Measurements from ENCODE around the gene P4HA1. TPM values are rescaled to one million over a fixed set of nuclear protein-coding genes. Genes with fewer than 3 reads are reported as not detected.

Gene P4HA1
- total and polyA plus RNA-seq, 9 donors = 45.2 to 95.5 (median 51.8) TPM

GRCh38 chr10:73097305-73097670 lies 622 bp upstream of the P4HA1 start:
- H3K36me3 ChIP-seq (ENCODE audit: control insufficient read depth, insufficient read depth, low read length) = peaks cover 3% of the 10 kb centered on the region
- no peaks in the 10 kb centered on the region for H3K9me3 ChIP-seq (replicated peaks; ENCODE audit: control insufficient read depth, low read depth, low read length)
- H3K4me3 ChIP-seq (ENCODE audit: low read length) = peak overlapping the region; percentile 92
- DNase-seq = no peak
- 0% methylated on average over 1 of the region's 4 CpGs for WGBS (ENCODE audit: insufficient coverage)
- peak overlapping the region; percentile 99 for H3K27ac ChIP-seq (ENCODE audit: low read length)
- peaks cover 8% of the 10 kb centered on the region for H3K4me1 ChIP-seq (ENCODE audit: control insufficient read depth, insufficient read depth, low read length)
- H3K27me3 ChIP-seq (ENCODE audit: control insufficient read depth, insufficient read depth, low read length) = no peaks in the 10 kb centered on the region

GRCh38 chr10:73096041-73096448 lies 621 bp downstream of the P4HA1 start:
- Histone ChIP-seq H3K27me3 (ENCODE audit: control insufficient read depth, insufficient read depth, low read length) (no peaks in the 10 kb centered on the region), H3K4me1 (ENCODE audit: control insufficient read depth, insufficient read depth, low read length) (peaks cover 8% of the 10 kb centered on the region), H3K27ac (ENCODE audit: low read length) (peak overlapping the region; percentile 99), H3K36me3 (ENCODE audit: control insufficient read depth, insufficient read depth, low read length) (peaks cover 5% of the 10 kb centered on the region), H3K9me3 (replicated peaks; ENCODE audit: control insufficient read depth, low read depth, low read length) (no peaks in the 10 kb centered on the region), H3K4me3 (ENCODE audit: low read length) (peak overlapping the region; percentile 92)
- 0% methylated on average over 29 of the region's 29 CpGs for WGBS (ENCODE audit: insufficient coverage)
- DNase-seq = peak; percentile 88

GRCh38 chr10:73095481-73096021 lies 1.1 kb downstream of the P4HA1 start:
- Histone ChIP-seq H3K4me1 (ENCODE audit: control insufficient read depth, insufficient read depth, low read length) (peaks cover 8% of the 10 kb centered on the region), H3K27me3 (ENCODE audit: control insufficient read depth, insufficient read depth, low read length) (no peaks in the 10 kb centered on the region), H3K27ac (ENCODE audit: low read length) (peak overlapping the region; percentile 99), H3K4me3 (ENCODE audit: low read length) (peak overlapping the region; percentile 92), H3K9me3 (replicated peaks; ENCODE audit: control insufficient read depth, low read depth, low read length) (no peaks in the 10 kb centered on the region), H3K36me3 (ENCODE audit: control insufficient read depth, insufficient read depth, low read length) (peaks cover 5% of the 10 kb centered on the region)
- 0% methylated on average over 2 of the region's 14 CpGs for WGBS (ENCODE audit: insufficient coverage)
- DNase-seq = peak; percentile 96

- Histone ChIP-seq H3K27me3 (ENCODE audit: control insufficient read depth, insufficient read depth, low read length) (no peaks in the 10 kb centered on the region), H3K4me3 (ENCODE audit: low read length) (peak overlapping the region; percentile 92), H3K4me1 (ENCODE audit: control insufficient read depth, insufficient read depth, low read length) (peaks cover 8% of the 10 kb centered on the region), H3K27ac (ENCODE audit: low read length) (peak overlapping the region; percentile 99), H3K9me3 (replicated peaks; ENCODE audit: control insufficient read depth, low read depth, low read length) (no peaks in the 10 kb centered on the region), H3K36me3 (ENCODE audit: control insufficient read depth, insufficient read depth, low read length) (peaks cover 6% of the 10 kb centered on the region)
- no peak for DNase-seq
- no CpG with 5 or more reads among the region's 5 CpGs for WGBS (ENCODE audit: insufficient coverage)
Measured at GRCh38 chr10:73094986-73095480, 1.6 kb downstream of the P4HA1 start.

- peak; percentile 65 for DNase-seq
- WGBS (ENCODE audit: insufficient coverage) = 33% methylated on average over 1 of the region's 2 CpGs
Measured at GRCh38 chr10:73093922-73094850, 2.5 kb downstream of the P4HA1 start.

GRCh38 chr10:73092830-73093229 lies 3.8 kb downstream of the P4HA1 start:
- no peak for DNase-seq
- 80% methylated on average over 1 of the region's 3 CpGs for WGBS (ENCODE audit: insufficient coverage)
- Histone ChIP-seq H3K36me3 (ENCODE audit: control insufficient read depth, insufficient read depth, low read length) (peaks cover 7% of the 10 kb centered on the region), H3K4me1 (ENCODE audit: control insufficient read depth, insufficient read depth, low read length) (peaks cover 5% of the 10 kb centered on the region), H3K27ac (ENCODE audit: low read length) (no peak overlapping the region), H3K27me3 (ENCODE audit: control insufficient read depth, insufficient read depth, low read length) (no peaks in the 10 kb centered on the region), H3K9me3 (replicated peaks; ENCODE audit: control insufficient read depth, low read depth, low read length) (no peaks in the 10 kb centered on the region), H3K4me3 (ENCODE audit: low read length) (no peak overlapping the region)

More at GRCh38 chr10:73093922-73094850, 2.5 kb downstream of the P4HA1 start:
- H3K36me3 ChIP-seq (ENCODE audit: control insufficient read depth, insufficient read depth, low read length) = peaks cover 7% of the 10 kb centered on the region
- H3K27me3 ChIP-seq (ENCODE audit: control insufficient read depth, insufficient read depth, low read length) = no peaks in the 10 kb centered on the region
- peaks cover 5% of the 10 kb centered on the region for H3K4me1 ChIP-seq (ENCODE audit: control insufficient read depth, insufficient read depth, low read length)
- peak overlapping the region; percentile 99 for H3K27ac ChIP-seq (ENCODE audit: low read length)
- no peaks in the 10 kb centered on the region for H3K9me3 ChIP-seq (replicated peaks; ENCODE audit: control insufficient read depth, low read depth, low read length)
- peak overlapping the region; percentile 92 for H3K4me3 ChIP-seq (ENCODE audit: low read length)

GRCh38 chr10:73088304-73088703 lies 8.4 kb downstream of the P4HA1 start:
- Histone ChIP-seq H3K27ac (ENCODE audit: low read length) (no peak overlapping the region), H3K4me1 (ENCODE audit: control insufficient read depth, insufficient read depth, low read length) (no peaks in the 10 kb centered on the region), H3K36me3 (ENCODE audit: control insufficient read depth, insufficient read depth, low read length) (peaks cover 7% of the 10 kb centered on the region), H3K4me3 (ENCODE audit: low read length) (no peak overlapping the region), H3K27me3 (ENCODE audit: control insufficient read depth, insufficient read depth, low read length) (no peaks in the 10 kb centered on the region), H3K9me3 (replicated peaks; ENCODE audit: control insufficient read depth, low read depth, low read length) (no peaks in the 10 kb centered on the region)
- DNase-seq = no peak

GRCh38 chr10:73086816-73087215 lies 9.8 kb downstream of the P4HA1 start:
- no peak for DNase-seq
- no CpG with 5 or more reads among the region's 4 CpGs for WGBS (ENCODE audit: insufficient coverage)
- H3K36me3 ChIP-seq (ENCODE audit: control insufficient read depth, insufficient read depth, low read length) = peaks cover 7% of the 10 kb centered on the region
- H3K9me3 ChIP-seq (replicated peaks; ENCODE audit: control insufficient read depth, low read depth, low read length) = no peaks in the 10 kb centered on the region
- no peak overlapping the region for H3K27ac ChIP-seq (ENCODE audit: low read length)
- H3K4me1 ChIP-seq (ENCODE audit: control insufficient read depth, insufficient read depth, low read length) = no peaks in the 10 kb centered on the region
- H3K4me3 ChIP-seq (ENCODE audit: low read length) = no peak overlapping the region
- no peaks in the 10 kb centered on the region for H3K27me3 ChIP-seq (ENCODE audit: control insufficient read depth, insufficient read depth, low read length)

- Histone ChIP-seq H3K9me3 (replicated peaks; ENCODE audit: control insufficient read depth, low read depth, low read length) (no peaks in the 10 kb centered on the region), H3K36me3 (ENCODE audit: control insufficient read depth, insufficient read depth, low read length) (peaks cover under 1% of the 10 kb centered on the region), H3K27ac (ENCODE audit: low read length) (no peak overlapping the region), H3K4me1 (ENCODE audit: control insufficient read depth, insufficient read depth, low read length) (no peaks in the 10 kb centered on the region), H3K4me3 (ENCODE audit: low read length) (no peak overlapping the region), H3K27me3 (ENCODE audit: control insufficient read depth, insufficient read depth, low read length) (no peaks in the 10 kb centered on the region)
- no peak for DNase-seq
- no CpG with 5 or more reads among the region's 5 CpGs for WGBS (ENCODE audit: insufficient coverage)
Measured at GRCh38 chr10:73084209-73084608, 12.5 kb downstream of the P4HA1 start.

- Histone ChIP-seq H3K27ac (ENCODE audit: low read length) (peak overlapping the region; percentile 15), H3K9me3 (replicated peaks; ENCODE audit: control insufficient read depth, low read depth, low read length) (no peaks in the 10 kb centered on the region), H3K36me3 (ENCODE audit: control insufficient read depth, insufficient read depth, low read length) (peaks cover 2% of the 10 kb centered on the region), H3K27me3 (ENCODE audit: control insufficient read depth, insufficient read depth, low read length) (no peaks in the 10 kb centered on the region), H3K4me3 (ENCODE audit: low read length) (no peak overlapping the region), H3K4me1 (ENCODE audit: control insufficient read depth, insufficient read depth, low read length) (no peaks in the 10 kb centered on the region)
- WGBS (ENCODE audit: insufficient coverage) = 0% methylated on average over 1 of the region's 2 CpGs
- DNase-seq = peak; percentile 51
Measured at GRCh38 chr10:73083221-73083620, 13.4 kb downstream of the P4HA1 start.
